Natural killer cell treated with Interleukin-12 subunit alpha and Interleukin-12 subunit beta and Interleukin-15 and Interleukin-18, amount 100 ng/mL, for 72 hours (primary cell): ENCODE measurements around the gene DHRS1. TPM values are rescaled to one million over a fixed set of nuclear protein-coding genes. Genes with fewer than 3 reads are reported as not detected.
A peak's percentile ranks its signal among the peaks of the same experiment; 100 is the strongest.
"Not testable (repeated sequence)": the region's sequence is repeated elsewhere in the genome, so short reads cannot be mapped to it uniquely, and the experiment has no call there.

Source experiments
- ATAC-seq, 2 donors: fragments of 150-1000 bp; cut with Tn5 transposase in 1 of 2; sonication (Bioruptor Pico), chemical (Tn5 transposase) in 1 of 2; 2 replicates each; pipeline ENCODE4 v1.10.0; 2021
- DNase-seq: peaks from one replicate; pipeline ENCODE4 v3.0.0; 2022; ENCODE audit warnings: low spot score
- H3K27ac Mint-ChIP-seq, 2 donors: 1 replicate in 1 of 2; 2 replicates in 1 of 2; pipeline ENCODE4 v1.8.0; 2022; ENCODE audit warnings: mixed read lengths in 2 of 2, mild to moderate bottlenecking in 1 of 2, moderate library complexity in 1 of 2
- H3K27me3 Mint-ChIP-seq, 2 donors: 1 replicate in 1 of 2; 2 replicates in 1 of 2; pipeline ENCODE4 v1.8.0; 2022; ENCODE audit warnings: mixed read lengths in 2 of 2
- H3K36me3 Mint-ChIP-seq: one replicate; pipeline ENCODE4 v1.8.0; 2022; ENCODE audit warnings: mixed read lengths
- H3K4me1 Mint-ChIP-seq, 2 donors: 1 replicate in 1 of 2; 2 replicates in 1 of 2; pipeline ENCODE4 v1.8.0; 2022; ENCODE audit warnings: low read depth in 2 of 2, mixed read lengths in 2 of 2, mild to moderate bottlenecking in 1 of 2
- H3K4me3 Mint-ChIP-seq: one replicate; pipeline ENCODE4 v1.8.0; 2022; ENCODE audit warnings: mixed read lengths
- H3K9me3 Mint-ChIP-seq: 2 replicates; pipeline ENCODE4 v1.8.0; 2022; ENCODE audit warnings: mixed read lengths
- total RNA-seq, 2 donors: library from RNA; stranded (reverse); gene quantifications; one replicate each; pipeline ENCODE4 v1.2.3, GENCODE V29; 2022

The DHRS1 gene
- total RNA-seq, 2 donors from 2014 or later: 15.6 to 17.4 TPM

DNA sequence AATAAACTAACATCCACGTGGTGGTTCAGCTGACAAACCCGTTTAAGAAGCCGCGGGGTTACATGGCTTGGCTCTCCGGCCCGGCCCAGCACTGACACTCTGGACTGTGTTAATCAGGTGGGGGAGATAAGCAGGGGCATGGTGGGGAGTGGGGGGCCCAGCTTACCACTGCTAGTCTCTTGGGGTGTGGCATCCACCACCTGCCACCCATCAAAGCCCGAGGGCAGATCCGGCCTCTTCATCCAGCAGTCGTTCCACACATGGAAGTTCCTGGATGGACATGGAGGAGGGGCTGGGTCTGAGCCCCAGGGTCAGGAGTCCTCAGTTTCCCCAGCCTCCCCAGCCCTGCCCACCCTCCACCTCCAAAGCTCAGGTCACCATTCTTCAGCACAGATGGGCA is 41.5 kb downstream of the DHRS1 start:
- no peaks in the 10 kb centered on the region for H3K4me1 Mint-ChIP-seq
- ATAC-seq (no peak), DNase-seq (no peak)
- no peak overlapping the region for H3K27ac Mint-ChIP-seq
- no peak overlapping the region for H3K4me3 Mint-ChIP-seq
- no peaks in the 10 kb centered on the region for H3K9me3 Mint-ChIP-seq
- no peaks in the 10 kb centered on the region for H3K27me3 Mint-ChIP-seq
- H3K36me3 Mint-ChIP-seq: no peaks in the 10 kb centered on the region

DNA sequence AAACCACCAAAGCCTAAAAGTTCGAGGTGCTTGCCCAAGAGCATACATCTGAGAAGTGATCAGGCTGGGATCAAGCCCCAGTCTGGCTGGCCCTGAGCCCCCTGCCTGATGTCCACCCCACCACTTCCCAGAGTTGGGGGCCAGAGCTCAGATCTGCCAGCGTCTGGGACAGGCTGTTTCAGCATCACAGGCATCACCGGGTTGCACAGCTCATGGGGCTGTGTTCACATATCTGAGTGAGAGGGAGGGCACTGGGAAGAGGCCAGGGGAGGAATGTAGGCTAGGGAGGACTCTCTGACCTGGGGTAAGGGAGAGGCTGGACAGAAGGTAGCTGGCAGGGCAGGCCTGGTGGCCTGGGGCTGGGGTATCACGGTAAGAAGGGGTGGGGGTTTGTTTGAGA is 42.6 kb downstream of the DHRS1 start:
- Mint-ChIP-seq H3K9me3 (no peaks in the 10 kb centered on the region), H3K27me3 (no peaks in the 10 kb centered on the region), H3K27ac (no peak overlapping the region), H3K4me1 (no peaks in the 10 kb centered on the region), H3K4me3 (no peak overlapping the region), H3K36me3 (no peaks in the 10 kb centered on the region)
- DNase-seq (no peak), ATAC-seq (no peak)

DNA sequence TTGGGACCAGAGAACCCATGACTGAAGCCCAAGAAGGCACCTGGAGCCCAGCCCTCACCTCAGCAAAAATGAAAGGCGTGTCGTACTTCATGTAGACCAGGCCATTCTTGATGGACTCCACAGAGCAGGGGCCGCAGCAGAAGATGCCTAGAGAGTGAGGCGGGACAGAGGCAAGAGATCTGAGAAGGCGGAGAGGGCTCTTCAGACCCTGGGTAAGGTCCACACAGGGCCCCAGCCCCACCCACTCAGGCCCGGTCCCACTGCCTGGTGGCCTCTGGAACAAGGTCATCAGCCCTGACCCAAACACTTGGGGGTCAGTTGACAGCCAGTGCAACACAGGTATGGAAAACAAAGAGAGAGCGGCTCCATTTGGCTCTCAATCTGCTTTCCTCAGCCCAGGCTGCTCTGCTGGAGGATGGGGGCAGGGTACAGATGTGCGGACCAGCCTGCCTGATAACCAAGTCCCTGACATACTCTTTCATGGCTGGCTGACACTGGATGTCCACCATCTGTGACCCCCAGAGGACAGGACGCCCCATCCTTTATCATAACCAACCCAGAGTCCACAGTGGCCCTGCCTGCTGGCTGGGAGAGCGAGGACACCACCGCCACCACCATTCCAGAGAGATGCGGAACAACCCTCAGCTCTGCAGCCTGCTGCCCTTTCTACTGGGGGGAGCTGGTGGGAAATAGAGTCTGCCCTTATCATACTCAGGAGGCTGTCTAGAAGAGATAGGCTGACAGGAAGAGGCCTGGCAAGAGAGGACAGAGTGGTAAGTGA is 43.5 kb downstream of the DHRS1 start:
- ATAC-seq (no peak), DNase-seq (peak; percentile 53)
- H3K27ac Mint-ChIP-seq: no peak overlapping the region
- no peak overlapping the region for H3K4me3 Mint-ChIP-seq
- H3K4me1 Mint-ChIP-seq: no peaks in the 10 kb centered on the region
- no peaks in the 10 kb centered on the region for H3K27me3 Mint-ChIP-seq
- no peaks in the 10 kb centered on the region for H3K36me3 Mint-ChIP-seq
- H3K9me3 Mint-ChIP-seq: no peaks in the 10 kb centered on the region

DNA sequence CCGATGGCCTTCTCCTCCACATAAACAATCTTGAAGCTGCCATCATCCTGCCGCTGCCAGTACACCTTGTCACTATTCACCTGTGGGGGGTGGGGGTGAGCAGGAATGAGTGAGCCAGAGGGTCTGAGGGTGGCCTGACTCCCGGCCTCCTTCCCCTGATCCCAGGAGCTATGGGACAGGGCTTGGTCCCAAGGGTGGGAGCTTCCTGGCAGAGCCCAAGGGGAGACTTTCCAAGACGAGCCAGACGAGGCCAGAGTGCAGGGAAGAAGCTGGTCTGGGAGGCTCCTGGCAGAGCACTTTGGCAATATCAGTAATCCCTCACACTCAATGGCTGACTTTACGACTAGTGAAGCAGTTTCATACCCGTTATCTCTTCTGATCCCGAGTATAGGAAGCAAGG is 44.1 kb downstream of the DHRS1 start:
- Mint-ChIP-seq H3K27me3 (no peaks in the 10 kb centered on the region), H3K4me3 (no peak overlapping the region), H3K4me1 (no peaks in the 10 kb centered on the region), H3K36me3 (no peaks in the 10 kb centered on the region), H3K9me3 (no peaks in the 10 kb centered on the region), H3K27ac (no peak overlapping the region)
- ATAC-seq: no peak
- no peak for DNase-seq

DNA sequence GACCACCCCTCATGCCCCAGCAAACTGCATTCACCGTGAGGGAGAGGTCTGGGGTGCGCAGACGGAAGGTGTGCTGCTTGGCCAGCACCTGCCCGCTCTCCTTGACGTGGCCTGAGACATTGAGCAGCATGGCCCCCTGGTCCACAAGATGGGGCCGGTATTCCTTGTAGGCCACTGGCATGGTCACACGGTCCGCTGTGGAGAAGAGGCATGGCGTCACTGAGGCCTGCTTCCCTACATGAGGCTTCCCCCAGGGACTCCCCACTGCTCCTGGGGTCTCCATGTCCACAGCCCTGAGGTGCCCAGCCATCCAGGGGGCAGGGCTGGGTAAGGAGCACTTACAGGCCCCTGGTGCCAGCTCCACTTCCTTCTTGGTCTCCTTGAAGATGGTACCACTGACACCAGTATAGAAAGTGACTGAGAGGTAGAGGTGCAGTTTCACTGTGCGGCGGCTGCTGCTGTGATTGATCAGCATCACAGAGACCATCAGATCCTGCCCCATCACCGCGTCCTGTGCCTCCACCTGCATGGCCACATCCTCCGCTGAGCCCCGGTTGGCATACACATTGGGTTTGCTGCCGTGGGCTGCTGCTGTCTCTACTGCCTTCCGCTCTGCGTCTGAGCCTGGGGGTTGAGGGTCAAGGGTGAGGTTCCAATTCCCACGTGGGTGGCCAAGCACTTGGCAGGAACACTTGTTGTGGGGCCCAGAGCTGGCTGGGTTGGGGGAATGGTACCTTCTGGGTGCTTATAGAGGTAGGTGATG is 44.8 kb downstream of the DHRS1 start:
- Mint-ChIP-seq H3K9me3 (no peaks in the 10 kb centered on the region), H3K27ac (no peak overlapping the region), H3K4me3 (no peak overlapping the region), H3K36me3 (no peaks in the 10 kb centered on the region), H3K27me3 (no peaks in the 10 kb centered on the region), H3K4me1 (no peaks in the 10 kb centered on the region)
- ATAC-seq: peak in 1 of 2 donors; percentile 7
- peak; percentile 60 for DNase-seq

DNA sequence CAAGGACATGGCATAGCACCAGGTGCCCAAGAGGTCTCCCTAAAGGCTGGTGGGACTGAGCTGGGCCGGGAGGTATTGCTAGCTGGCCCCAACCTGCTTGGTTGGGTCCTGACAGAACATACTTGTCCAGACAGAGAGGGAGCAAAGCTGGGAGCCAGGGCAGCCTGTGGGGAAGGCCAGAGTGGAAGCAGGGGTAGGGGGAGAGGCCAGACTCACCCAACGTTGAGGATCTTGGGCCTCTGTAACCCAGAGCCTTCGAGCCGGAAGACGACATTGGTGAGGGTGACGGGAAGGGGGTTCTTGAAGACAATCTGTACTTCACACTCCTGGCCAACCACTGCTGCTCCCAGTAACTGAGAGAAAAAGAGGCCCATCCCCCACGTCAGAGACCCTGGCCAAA is 45.6 kb downstream of the DHRS1 start:
- Mint-ChIP-seq H3K4me1 (no peaks in the 10 kb centered on the region), H3K9me3 (no peaks in the 10 kb centered on the region), H3K27me3 (no peaks in the 10 kb centered on the region), H3K27ac (no peak overlapping the region), H3K4me3 (no peak overlapping the region), H3K36me3 (no peaks in the 10 kb centered on the region)
- ATAC-seq (no peak), DNase-seq (no peak)

DNA sequence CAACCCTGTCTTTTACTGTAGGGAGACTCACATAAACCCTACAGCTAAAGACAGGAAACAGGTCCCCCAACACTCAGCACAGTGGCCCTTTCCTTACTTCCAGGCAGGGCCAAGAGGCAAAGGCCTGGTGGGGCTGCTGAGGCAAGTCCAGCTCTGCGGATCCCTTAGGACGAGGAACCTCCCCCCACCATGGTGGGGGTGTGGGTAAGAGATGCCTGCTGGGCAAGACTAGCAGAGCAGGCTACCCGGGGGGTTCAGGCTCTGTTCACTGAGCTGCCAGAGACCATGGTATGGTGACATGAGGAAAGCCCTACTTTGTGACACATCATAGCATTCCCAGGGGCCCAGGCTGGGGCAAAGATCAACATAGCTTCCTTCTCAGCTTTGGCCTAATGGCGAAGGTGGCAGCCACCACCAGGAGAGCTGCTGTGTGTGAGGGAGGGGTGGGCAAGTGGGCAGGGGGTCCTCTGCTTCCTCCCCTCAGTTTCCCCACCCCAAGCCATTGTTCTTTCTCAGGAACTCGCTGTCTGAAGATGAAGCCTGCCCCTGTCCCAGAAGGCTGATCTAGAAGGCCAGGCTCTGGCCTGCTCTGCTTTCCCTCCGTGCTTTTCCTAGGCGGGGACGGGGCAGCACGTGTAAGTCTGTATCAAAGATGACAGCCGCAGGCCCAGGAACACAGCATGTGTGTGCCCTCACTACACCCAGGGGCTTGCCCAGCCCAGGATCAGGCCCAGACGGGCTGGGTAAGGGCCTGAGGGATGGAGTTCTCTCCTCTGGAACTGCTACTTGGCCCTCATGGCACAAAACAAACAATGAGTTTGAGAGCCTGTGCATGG is 47.1 kb downstream of the DHRS1 start:
- no peaks in the 10 kb centered on the region for H3K9me3 Mint-ChIP-seq
- peaks cover 6 to 8% of the 10 kb centered on the region in 2 donors for H3K4me1 Mint-ChIP-seq
- no peak for DNase-seq
- no peak overlapping the region for H3K27ac Mint-ChIP-seq
- no peak overlapping the region for H3K4me3 Mint-ChIP-seq
- no peaks in the 10 kb centered on the region for H3K27me3 Mint-ChIP-seq
- H3K36me3 Mint-ChIP-seq: no peaks in the 10 kb centered on the region
- no peak for ATAC-seq

DNA sequence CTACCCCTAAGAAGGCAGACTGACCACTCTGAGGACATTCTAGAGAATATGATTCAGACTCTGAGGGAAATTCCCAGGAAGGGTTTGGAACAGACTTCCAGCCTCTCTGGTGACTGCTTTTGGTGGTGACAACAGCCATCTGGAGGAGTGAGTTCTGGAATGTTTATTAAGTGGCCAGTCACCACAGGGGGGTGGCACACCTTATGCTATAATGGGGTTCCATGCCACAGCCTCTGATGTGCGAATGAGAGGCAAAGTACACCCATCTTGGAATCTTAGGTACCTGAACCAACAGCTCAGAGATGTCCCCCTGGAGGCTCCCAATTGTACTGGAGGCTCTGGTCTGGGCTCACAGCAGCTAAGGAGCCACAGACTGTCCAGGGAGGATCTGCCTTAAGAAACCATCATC is 47.7 kb downstream of the DHRS1 start:
- ATAC-seq: no peak

DNA sequence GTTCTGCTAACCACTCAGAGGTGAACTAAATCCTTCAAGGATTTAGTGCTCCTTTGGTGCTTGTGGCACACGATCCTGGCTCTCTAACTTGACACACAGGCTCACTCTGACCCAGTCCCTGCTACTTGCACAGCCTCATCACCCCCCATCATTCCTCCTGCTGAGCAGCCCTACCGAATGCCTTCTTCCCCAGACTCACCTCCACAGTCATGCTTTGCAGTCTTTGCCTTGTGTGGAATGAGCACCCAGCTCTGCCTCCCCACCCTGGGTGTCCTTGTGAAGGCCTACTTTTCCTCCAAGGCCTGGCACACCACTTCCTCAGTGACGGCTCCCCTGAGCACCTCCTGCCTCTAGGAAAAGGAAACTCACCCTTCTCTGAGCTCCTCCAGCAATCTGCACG is 49.2 kb downstream of the DHRS1 start:
- peak overlapping the region in 1 of 2 donors; percentile 66 for H3K27ac Mint-ChIP-seq

More for the DNA sequence above, 47.7 kb downstream of the DHRS1 start:
- no peak overlapping the region for H3K27ac Mint-ChIP-seq
- H3K9me3 Mint-ChIP-seq: no peaks in the 10 kb centered on the region
- no peak for DNase-seq
- H3K4me3 Mint-ChIP-seq: no peak overlapping the region
- H3K4me1 Mint-ChIP-seq: peaks cover 10 to 15% of the 10 kb centered on the region in 2 donors
- no peaks in the 10 kb centered on the region for H3K36me3 Mint-ChIP-seq
- no peaks in the 10 kb centered on the region for H3K27me3 Mint-ChIP-seq

DNA sequence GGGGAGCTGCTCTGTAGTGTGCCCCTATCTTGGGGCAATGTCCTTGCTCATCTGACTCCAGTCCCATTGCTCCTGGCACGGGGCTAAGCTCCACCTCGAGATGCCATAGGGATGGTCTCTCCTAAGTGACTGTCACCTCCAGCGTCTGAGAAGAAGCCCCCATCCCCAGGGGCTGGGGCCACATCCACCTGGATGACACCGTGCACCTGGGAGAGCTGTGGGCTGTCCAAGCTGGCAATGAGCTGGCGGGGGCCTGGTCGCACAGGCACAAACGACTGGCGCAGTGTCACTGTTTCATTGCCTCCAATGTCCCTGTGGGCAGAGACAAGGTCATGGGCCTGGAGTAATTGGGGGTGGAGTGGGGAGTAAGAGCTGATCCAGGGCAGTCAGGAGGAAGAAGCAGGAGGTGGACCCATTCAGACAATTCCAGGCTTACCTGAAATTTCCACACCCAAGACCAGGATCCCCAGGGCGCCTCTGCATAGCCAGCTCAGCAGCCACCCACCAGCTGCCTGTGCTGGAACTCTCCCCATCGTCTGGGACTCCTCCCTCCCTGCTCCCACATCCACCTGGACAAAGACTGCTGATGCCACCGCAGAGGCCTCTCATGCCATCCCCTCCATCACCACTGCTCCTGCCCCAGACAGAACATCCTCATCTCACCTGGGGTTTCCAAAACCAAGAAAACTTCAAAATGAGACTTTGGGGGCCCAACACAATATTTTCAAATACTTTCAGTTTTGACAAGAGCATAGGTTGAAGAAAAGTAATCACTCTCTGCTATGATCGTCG is 50.2 kb downstream of the DHRS1 start:
- Mint-ChIP-seq H3K9me3 (no peaks in the 10 kb centered on the region), H3K27me3 (no peaks in the 10 kb centered on the region), H3K36me3 (no peaks in the 10 kb centered on the region), H3K4me1 (peaks cover 17 to 23% of the 10 kb centered on the region in 2 donors), H3K4me3 (no peak overlapping the region), H3K27ac (peak overlapping the region in 1 of 2 donors; percentile 66)
- DNase-seq: no peak
- no peak for ATAC-seq

More for the DNA sequence above, 49.2 kb downstream of the DHRS1 start:
- no peaks in the 10 kb centered on the region for H3K27me3 Mint-ChIP-seq
- DNase-seq (no peak), ATAC-seq (no peak)
- H3K36me3 Mint-ChIP-seq: no peaks in the 10 kb centered on the region
- H3K9me3 Mint-ChIP-seq: no peaks in the 10 kb centered on the region
- peaks cover 13 to 18% of the 10 kb centered on the region in 2 donors for H3K4me1 Mint-ChIP-seq
- no peak overlapping the region for H3K4me3 Mint-ChIP-seq

DNA sequence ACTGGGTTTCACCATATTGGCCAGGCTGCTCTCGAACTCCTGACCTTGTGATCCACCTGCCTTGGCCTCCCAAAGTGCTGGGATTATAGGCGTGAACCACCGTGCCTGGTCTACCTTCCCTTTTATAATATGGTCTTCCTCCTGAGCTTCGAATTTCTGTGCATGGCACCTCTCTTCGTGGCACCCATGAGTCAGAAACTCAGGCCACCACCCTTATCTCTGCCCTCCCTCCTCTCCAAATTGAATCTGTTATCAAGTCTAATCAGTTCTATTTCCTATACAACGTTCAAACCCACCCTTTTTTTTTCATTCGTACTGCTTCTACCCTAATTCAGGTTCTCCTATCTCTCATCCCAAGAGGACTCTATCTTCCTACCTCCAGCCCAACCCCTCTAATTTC is 52.2 kb downstream of the DHRS1 start:
- Mint-ChIP-seq H3K36me3 (no peaks in the 10 kb centered on the region), H3K27me3 (no peaks in the 10 kb centered on the region), H3K9me3 (no peaks in the 10 kb centered on the region), H3K4me3 (peak overlapping the region; percentile 72), H3K4me1 (peaks cover 21 to 29% of the 10 kb centered on the region in 2 donors), H3K27ac (peak overlapping the region; percentile 79 to 90)
- ATAC-seq (no peak), DNase-seq (no peak)

DNA sequence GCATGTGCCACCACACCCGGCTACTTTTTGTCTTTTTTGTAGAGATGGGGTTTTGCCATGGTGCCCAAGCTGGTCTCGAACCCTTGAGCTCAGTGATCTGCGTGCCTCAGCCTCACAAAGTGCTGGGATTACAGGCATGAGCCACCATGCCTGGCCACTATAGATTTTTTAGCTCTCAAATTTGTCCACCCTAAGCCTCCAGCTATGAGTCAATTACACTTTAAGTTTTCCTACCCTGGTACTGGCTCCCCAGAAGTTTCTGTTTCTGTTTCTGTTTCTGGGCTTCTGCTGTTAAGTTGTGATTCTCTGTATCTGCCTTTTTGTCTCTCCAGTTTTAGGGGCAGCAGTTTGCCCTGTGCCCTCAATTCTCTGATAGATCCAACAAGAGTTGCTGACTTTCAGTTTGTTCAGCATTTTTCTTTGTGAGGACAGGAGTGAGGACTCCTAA is 52.8 kb downstream of the DHRS1 start:
- ATAC-seq (peak; percentile 20 to 26), DNase-seq (no peak)
- H3K4me1 Mint-ChIP-seq: peaks cover 23 to 33% of the 10 kb centered on the region in 2 donors
- H3K27me3 Mint-ChIP-seq: no peaks in the 10 kb centered on the region
- no peaks in the 10 kb centered on the region for H3K36me3 Mint-ChIP-seq
- H3K27ac Mint-ChIP-seq: peak overlapping the region; percentile 79 to 90
- H3K4me3 Mint-ChIP-seq: peak overlapping the region; percentile 80
- H3K9me3 Mint-ChIP-seq: no peaks in the 10 kb centered on the region

DNA sequence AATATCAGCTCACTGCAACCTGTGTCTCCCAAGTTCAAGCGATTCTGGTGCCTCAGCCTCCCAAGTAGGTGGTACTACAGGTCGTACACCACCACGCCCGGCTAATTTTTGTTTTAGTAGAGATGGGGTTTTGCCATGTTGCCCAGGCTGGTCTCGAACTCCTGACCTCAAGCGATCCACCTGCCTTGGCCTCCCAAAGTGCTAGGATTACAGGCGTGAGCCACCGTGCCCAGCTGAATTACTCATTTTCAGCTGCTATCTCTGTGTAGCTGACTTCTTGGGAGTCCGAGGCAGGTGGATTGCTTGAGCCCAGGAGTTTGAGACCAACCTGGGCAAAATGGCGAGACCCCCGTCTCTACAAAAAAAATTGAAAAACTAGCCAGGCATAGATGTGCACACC is 54.2 kb downstream of the DHRS1 start:
- Mint-ChIP-seq H3K4me3 (peak overlapping the region; percentile 64), H3K27ac (peak overlapping the region; percentile 43 to 52), H3K4me1 (peaks cover 32 to 42% of the 10 kb centered on the region in 2 donors)
- H3K27me3 Mint-ChIP-seq, ATAC-seq, H3K36me3 Mint-ChIP-seq, H3K9me3 Mint-ChIP-seq, DNase-seq: not testable (repeated sequence)
